Caki2 (cell line): Measurements from ENCODE around the gene GSTA1. TPM values are rescaled to one million over a fixed set of nuclear protein-coding genes. Genes with fewer than 3 reads are reported as not detected.
"Not testable (repeated sequence)": the region's sequence is repeated elsewhere in the genome, so short reads cannot be mapped to it uniquely, and the experiment has no call there.

Experiments used
- DNase-seq: peaks from one replicate; pipeline ENCODE4 v3.0.0-alpha.2; 2015; ENCODE audit warnings: low read depth
- in situ Hi-C: cut with HindIII; loops from 2 replicates; pipeline ENCODE4 v1.10.0; 2016; ENCODE audit warnings: low sequenced_read_pairs, low pct_unique_long_range_greater_than_20kb, mixed read lengths
- total RNA-seq: library from RNA; depleted of rRNA; stranded (reverse); fragments of >200 nt; shearing (Covaris generic); gene quantifications from 2 replicates; pipeline ENCODE4 v1.2.3, GENCODE V29; 2014; ENCODE audit warnings: low replicate concordance

GSTA1 gene
- total RNA-seq, 1 experiment from 2014 or later, result not detected

DNA sequence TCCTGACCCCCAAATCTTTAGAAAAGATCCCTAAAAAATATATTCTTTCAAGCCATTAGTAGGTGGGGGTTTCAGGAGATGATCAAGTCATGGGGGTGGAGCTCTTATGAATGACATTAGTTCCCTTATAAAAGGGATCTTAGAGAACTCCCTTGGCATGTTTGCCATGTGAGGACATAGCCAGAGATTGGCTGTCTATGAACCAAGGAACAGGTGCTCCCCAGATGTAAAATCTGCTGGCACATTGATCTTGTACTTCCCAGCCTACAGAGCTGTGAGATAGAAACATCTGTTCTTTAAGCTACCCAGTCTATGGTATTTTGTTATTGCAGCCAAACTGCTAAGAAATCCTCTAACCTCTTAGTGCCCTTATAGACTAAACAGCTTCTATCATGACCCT lies 36.0 kb downstream of the GSTA1 start:
- DNase-seq, in situ Hi-C loops: not testable (repeated sequence)

GRCh38 chr6:52763322-52763916 lies 40.2 kb downstream of the GSTA1 start, which contains the start of gene GSTA2:
GSTA2 (minus strand) TSS chr6:52763475; CDS start chr6:52757947, 5,528 bp downstream.
- in situ Hi-C loops, result not testable (repeated sequence)

GRCh38 chr6:52761673-52762491 lies 41.7 kb downstream of the GSTA1 start:
- DNase-seq, in situ Hi-C loops: not testable (repeated sequence)

More at GRCh38 chr6:52763322-52763916, 40.2 kb downstream of the GSTA1 start, which contains the start of gene GSTA2:
- not testable (repeated sequence) for DNase-seq

- DNase-seq, result no peak
- in situ Hi-C loops, result no loop called here
Measured at GRCh38 chr6:52760105-52760765, 43.4 kb downstream of the GSTA1 start.

DNA sequence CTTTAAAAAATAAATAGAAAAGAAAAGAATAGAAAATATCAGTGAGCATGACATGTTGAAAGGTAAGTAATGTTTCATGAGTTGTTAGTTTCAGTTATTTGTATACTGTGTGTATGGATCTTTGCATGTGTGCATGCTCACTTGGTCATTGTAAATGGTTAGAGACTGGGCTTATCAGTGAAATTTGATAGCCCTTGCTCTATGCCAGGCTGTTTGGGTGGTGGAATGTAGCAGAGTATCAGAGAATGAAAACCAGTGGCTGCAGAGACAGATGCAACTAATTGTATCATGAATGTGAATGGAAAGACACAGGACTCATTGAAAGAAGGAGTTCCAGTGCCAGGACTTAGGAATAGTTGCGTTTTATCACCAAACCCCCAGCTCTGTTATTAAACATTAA lies 44.5 kb downstream of the GSTA1 start:
- no peak for DNase-seq
- in situ Hi-C loops, result no loop called here

GRCh38 chr6:52757651-52758338 lies 45.8 kb downstream of the GSTA1 start:
- in situ Hi-C loops, DNase-seq: not testable (repeated sequence)

GRCh38 chr6:52754443-52754842 lies 49.2 kb downstream of the GSTA1 start:
- DNase-seq, result no peak
- in situ Hi-C loops, result no loop called here

GRCh38 chr6:52753137-52753536 lies 50.5 kb downstream of the GSTA1 start:
- DNase-seq, in situ Hi-C loops: not testable (repeated sequence)

DNA sequence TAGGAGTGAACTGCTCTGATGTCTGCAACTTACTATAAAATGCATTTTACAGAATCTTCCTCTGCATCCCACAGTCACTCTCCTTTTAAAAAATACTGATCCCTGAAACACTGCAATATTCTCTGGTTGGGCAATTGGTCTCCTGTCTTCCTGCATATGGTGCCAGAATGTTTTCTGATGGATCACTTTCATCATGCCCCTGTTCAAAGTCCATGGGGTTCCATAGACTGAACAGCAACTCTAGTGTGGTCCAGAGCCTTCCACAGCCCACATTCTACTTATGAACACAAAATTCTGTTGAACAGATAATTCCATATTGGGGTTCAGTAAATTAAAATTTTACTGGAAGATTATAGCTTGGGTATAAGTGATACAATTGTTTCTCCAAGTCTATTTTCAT lies 51.3 kb downstream of the GSTA1 start:
- DNase-seq, result no peak
- in situ Hi-C loops, result no loop called here

DNA sequence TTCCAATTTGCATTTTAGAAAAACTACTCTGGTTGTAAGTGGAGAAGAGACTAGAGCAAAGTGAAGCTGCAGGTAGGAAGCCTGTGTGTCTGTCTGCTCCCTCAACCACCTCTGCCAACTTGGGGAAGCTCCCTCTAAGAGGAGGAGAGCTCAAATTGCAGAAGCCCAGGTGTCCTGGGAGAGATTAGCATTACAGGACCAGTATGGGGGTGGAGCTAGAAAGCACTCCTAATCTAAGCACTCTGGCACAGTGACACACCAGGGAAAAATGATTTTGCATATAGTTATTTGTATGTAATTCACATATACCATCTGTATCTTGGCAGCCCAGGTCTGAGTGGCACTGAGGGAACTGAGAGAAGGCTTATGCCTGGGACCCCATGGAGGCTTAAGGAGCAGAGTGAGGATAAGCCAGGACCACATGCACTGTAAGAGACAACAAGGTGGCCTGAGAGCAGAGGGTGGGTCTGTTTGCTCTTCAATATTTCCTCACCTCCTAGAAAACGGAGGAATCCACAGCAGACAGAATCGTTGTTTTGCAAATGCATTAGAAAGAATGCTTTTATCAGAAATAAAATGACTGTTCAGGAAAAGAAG lies 54.0 kb downstream of the GSTA1 start:
- DNase-seq, result no peak
- in situ Hi-C loops, result no loop called here

- DNase-seq, in situ Hi-C loops: not testable (repeated sequence)
Measured at GRCh38 chr6:52747301-52747700, 56.3 kb downstream of the GSTA1 start.

- in situ Hi-C loops, result no loop called here
- no peak for DNase-seq
Measured at GRCh38 chr6:52746213-52746612, 57.4 kb downstream of the GSTA1 start.

- DNase-seq, result no peak
- in situ Hi-C loops, result no loop called here
Measured at GRCh38 chr6:52745764-52746201, 57.8 kb downstream of the GSTA1 start.

- DNase-seq, result no peak
Measured at GRCh38 chr6:52741872-52742271, 61.7 kb downstream of the GSTA1 start.

More at GRCh38 chr6:52741872-52742271, 61.7 kb downstream of the GSTA1 start:
- in situ Hi-C loops, result no loop called here
